ENCODE data around the gene TRIO.

TRIO gene

DNA sequence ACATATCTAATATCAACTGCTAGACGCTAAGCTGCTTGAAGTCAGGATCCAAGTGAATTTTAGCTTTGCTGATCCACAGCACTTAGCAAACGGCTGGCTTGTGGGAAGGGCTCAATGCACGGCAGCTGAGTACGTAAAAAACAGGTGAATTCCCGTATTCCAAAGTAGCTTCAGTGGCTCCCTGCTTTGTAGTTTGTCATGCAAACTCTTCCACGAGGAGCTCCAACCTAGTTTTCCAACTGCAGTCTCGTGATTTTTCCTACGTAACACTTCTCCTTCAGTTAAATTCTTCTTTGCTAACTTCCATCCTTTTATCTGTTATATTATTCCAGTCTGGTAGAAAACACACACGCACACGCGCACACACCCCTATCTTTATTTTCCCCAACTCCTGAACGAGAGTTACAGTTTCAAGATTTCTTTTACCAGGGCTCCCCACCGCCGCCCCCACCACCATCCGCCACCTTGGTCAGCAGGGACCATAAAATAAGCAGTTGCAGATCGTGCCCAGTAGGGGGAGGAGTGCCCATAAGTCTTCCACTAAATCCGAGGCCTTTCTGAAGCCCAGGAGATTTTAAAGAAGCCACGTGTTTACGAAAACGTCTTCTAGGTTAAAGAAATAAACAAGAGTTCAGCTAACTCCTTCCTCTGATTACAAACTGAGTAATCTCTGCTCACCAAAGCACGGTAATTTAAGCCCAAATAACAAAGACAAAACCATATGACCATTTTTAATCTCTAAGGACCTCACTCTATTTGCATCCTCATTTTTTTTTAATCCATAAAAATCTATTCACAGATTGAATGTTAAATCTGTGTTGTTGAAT, 34.8 kb upstream of the TRIO start:
- no peak overlapping the region for H3K27ac ChIP-seq (replicated peaks; ENCODE audit: low read length)
- peak; percentile 43 for DNase-seq (ENCODE audit: low spot score)

DNA sequence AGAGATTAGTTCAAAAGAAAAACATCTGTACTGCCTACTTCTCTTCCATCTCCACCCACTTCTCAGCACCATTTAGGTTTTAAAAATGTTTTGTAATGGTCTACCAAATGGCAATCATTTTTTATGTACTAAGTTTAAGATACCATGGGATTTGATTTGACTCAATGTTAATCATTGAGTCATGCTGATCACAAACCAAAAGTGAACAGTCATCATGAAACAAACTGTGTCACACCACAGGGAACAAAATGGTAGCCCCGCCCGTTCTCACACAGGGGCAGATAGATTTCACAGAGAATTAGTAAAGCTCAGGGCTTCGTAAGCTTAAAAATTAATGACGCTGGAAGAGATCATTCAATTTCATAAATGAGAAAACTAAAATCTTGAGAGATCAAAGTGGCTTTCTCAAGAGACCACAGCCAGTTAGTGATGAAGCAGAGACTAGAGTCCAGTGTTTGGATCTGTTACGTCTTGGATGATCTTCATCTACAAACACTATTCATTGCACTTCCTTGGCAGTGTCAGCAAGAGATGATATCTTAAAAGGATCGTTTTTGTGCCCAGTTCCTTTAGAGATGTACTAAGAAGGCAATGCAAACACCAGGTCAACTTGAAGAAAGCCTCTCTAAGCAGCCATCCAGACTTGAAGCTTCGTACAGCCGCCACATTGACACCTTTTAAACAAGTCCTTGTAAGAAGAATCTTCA, 33.9 kb upstream of the TRIO start:
- no peak overlapping the region for H3K23ac ChIP-seq (ENCODE audit: low read depth, low read length, poor library complexity)
- H3K4me2 ChIP-seq (ENCODE audit: insufficient read depth, low read length, poor library complexity, severe bottlenecking): no peak overlapping the region
- H2BK120ac ChIP-seq (ENCODE audit: low read depth, low read length): no peak overlapping the region
- no peak overlapping the region for H2BK12ac ChIP-seq (ENCODE audit: low read length)
- no peak overlapping the region for H3K18ac ChIP-seq (ENCODE audit: low read length)
- H4K91ac ChIP-seq (ENCODE audit: low read depth, low read length, poor library complexity): no peak overlapping the region
- H3K14ac ChIP-seq (ENCODE audit: low read length): no peak overlapping the region
- H3K27ac ChIP-seq (replicated peaks; ENCODE audit: low read length): no peak overlapping the region
- no peak overlapping the region for H3K4me3 ChIP-seq (ENCODE audit: low read length in 2 of 2)
- no peaks in the 10 kb centered on the region for H3K27me3 ChIP-seq (ENCODE audit: control insufficient read depth in 3 of 3, insufficient read depth in 3 of 3, low read depth in 1 of 3, low read length in 3 of 3)
- no peak overlapping the region for H4K8ac ChIP-seq (ENCODE audit: low read depth, low read length)
- H3K36me3 ChIP-seq (replicated peaks in 1 of 2; ENCODE audit: control insufficient read depth in 2 of 2, insufficient read depth in 2 of 2, low read length in 2 of 2): no peaks in the 10 kb centered on the region
- no peak overlapping the region for H2AK5ac ChIP-seq (ENCODE audit: low read depth, low read length)
- no peaks in the 10 kb centered on the region for H3K4me1 ChIP-seq (ENCODE audit: control insufficient read depth in 2 of 2, insufficient read depth in 1 of 2, low read depth in 1 of 2, low read length in 2 of 2)
- no peak overlapping the region for H3K4ac ChIP-seq (ENCODE audit: low read length)
- H3K9ac ChIP-seq (ENCODE audit: low read depth, low read length, poor library complexity): no peak overlapping the region
- no peak overlapping the region for H2AFZ ChIP-seq (ENCODE audit: low read length)
- H2BK15ac ChIP-seq (ENCODE audit: low read length): no peak overlapping the region
- no peak for DNase-seq (ENCODE audit: low spot score)
- H2BK5ac ChIP-seq (ENCODE audit: low read length): no peak overlapping the region
- WGBS, 2 donors (ENCODE audit: extremely low coverage in 2 of 2, insufficient read length in 2 of 2, insufficient replicate concordance in 1 of 2): no CpG with 5 or more reads among the region's 8 CpGs
- no peaks in the 10 kb centered on the region for H3K79me1 ChIP-seq (ENCODE audit: low read depth, low read length)
- H3K9me3 ChIP-seq (replicated peaks in 1 of 2; ENCODE audit: control insufficient read depth in 2 of 2, insufficient read depth in 1 of 2, low read depth in 1 of 2, low read length in 2 of 2): no peaks in the 10 kb centered on the region

More for the DNA sequence above, 34.8 kb upstream of the TRIO start:
- no peak overlapping the region for H3K23ac ChIP-seq (ENCODE audit: low read depth, low read length, poor library complexity)
- H3K9ac ChIP-seq (ENCODE audit: low read depth, low read length, poor library complexity): no peak overlapping the region
- H4K8ac ChIP-seq (ENCODE audit: low read depth, low read length): no peak overlapping the region
- H2AFZ ChIP-seq (ENCODE audit: low read length): no peak overlapping the region
- H2AK5ac ChIP-seq (ENCODE audit: low read depth, low read length): no peak overlapping the region
- no peak overlapping the region for H2BK15ac ChIP-seq (ENCODE audit: low read length)
- H3K9me3 ChIP-seq (replicated peaks in 1 of 2; ENCODE audit: control insufficient read depth in 2 of 2, insufficient read depth in 1 of 2, low read depth in 1 of 2, low read length in 2 of 2): peaks cover 0 to 4% of the 10 kb centered on the region in 2 donors
- no peak overlapping the region for H3K4ac ChIP-seq (ENCODE audit: low read length)
- H3K18ac ChIP-seq (ENCODE audit: low read length): no peak overlapping the region
- no peak overlapping the region for H3K14ac ChIP-seq (ENCODE audit: low read length)
- no peak overlapping the region for H4K91ac ChIP-seq (ENCODE audit: low read depth, low read length, poor library complexity)
- no peak overlapping the region for H3K4me2 ChIP-seq (ENCODE audit: insufficient read depth, low read length, poor library complexity, severe bottlenecking)
- no peak overlapping the region for H2BK12ac ChIP-seq (ENCODE audit: low read length)
- no peak overlapping the region for H2BK5ac ChIP-seq (ENCODE audit: low read length)
- no peaks in the 10 kb centered on the region for H3K27me3 ChIP-seq (ENCODE audit: control insufficient read depth in 3 of 3, insufficient read depth in 3 of 3, low read depth in 1 of 3, low read length in 3 of 3)
- H2BK120ac ChIP-seq (ENCODE audit: low read depth, low read length): no peak overlapping the region
- no CpG with 5 or more reads among the region's 21 CpGs for WGBS, 2 donors (ENCODE audit: extremely low coverage in 2 of 2, insufficient read length in 2 of 2, insufficient replicate concordance in 1 of 2)
- no peaks in the 10 kb centered on the region for H3K36me3 ChIP-seq (replicated peaks in 1 of 2; ENCODE audit: control insufficient read depth in 2 of 2, insufficient read depth in 2 of 2, low read length in 2 of 2)
- H3K4me3 ChIP-seq (ENCODE audit: low read length in 2 of 2): no peak overlapping the region
- no peaks in the 10 kb centered on the region for H3K79me1 ChIP-seq (ENCODE audit: low read depth, low read length)
- H3K4me1 ChIP-seq (ENCODE audit: control insufficient read depth in 2 of 2, insufficient read depth in 1 of 2, low read depth in 1 of 2, low read length in 2 of 2): no peaks in the 10 kb centered on the region

DNA sequence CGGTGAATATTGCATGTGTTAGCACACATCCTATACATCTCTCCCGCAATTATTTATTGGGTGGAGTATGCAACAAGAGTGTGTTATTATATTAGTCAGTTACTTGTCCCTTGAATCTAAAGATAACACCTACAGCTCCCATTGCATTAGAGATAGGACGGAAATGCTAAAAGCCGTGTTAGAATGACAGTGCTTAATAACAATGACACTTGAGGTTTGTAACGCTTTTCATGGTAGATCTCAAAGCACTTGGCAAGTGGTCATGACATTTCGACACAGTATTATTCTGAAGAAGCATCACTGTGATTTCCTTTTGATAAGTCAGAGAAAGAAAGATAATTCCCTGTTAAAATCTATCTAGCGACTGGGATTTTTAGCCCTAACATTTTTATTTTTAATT, 33.4 kb upstream of the TRIO start:
- Histone ChIP-seq H3K9ac (ENCODE audit: low read depth, low read length, poor library complexity) (no peak overlapping the region), H3K14ac (ENCODE audit: low read length) (no peak overlapping the region), H3K4me3 (ENCODE audit: low read length in 2 of 2) (no peak overlapping the region), H3K4me1 (ENCODE audit: control insufficient read depth in 2 of 2, insufficient read depth in 1 of 2, low read depth in 1 of 2, low read length in 2 of 2) (no peaks in the 10 kb centered on the region), H2AFZ (ENCODE audit: low read length) (no peak overlapping the region), H3K27me3 (ENCODE audit: control insufficient read depth in 3 of 3, insufficient read depth in 3 of 3, low read depth in 1 of 3, low read length in 3 of 3) (no peaks in the 10 kb centered on the region), H3K18ac (ENCODE audit: low read length) (no peak overlapping the region), H2BK120ac (ENCODE audit: low read depth, low read length) (no peak overlapping the region), H3K36me3 (replicated peaks in 1 of 2; ENCODE audit: control insufficient read depth in 2 of 2, insufficient read depth in 2 of 2, low read length in 2 of 2) (no peaks in the 10 kb centered on the region), H3K79me1 (ENCODE audit: low read depth, low read length) (no peaks in the 10 kb centered on the region), H2BK5ac (ENCODE audit: low read length) (no peak overlapping the region), H2BK15ac (ENCODE audit: low read length) (no peak overlapping the region), H3K27ac (replicated peaks; ENCODE audit: low read length) (no peak overlapping the region), H3K4me2 (ENCODE audit: insufficient read depth, low read length, poor library complexity, severe bottlenecking) (no peak overlapping the region), H4K8ac (ENCODE audit: low read depth, low read length) (no peak overlapping the region), H2BK12ac (ENCODE audit: low read length) (no peak overlapping the region), H4K91ac (ENCODE audit: low read depth, low read length, poor library complexity) (no peak overlapping the region), H3K4ac (ENCODE audit: low read length) (no peak overlapping the region), H3K23ac (ENCODE audit: low read depth, low read length, poor library complexity) (no peak overlapping the region), H3K9me3 (replicated peaks in 1 of 2; ENCODE audit: control insufficient read depth in 2 of 2, insufficient read depth in 1 of 2, low read depth in 1 of 2, low read length in 2 of 2) (no peaks in the 10 kb centered on the region), H2AK5ac (ENCODE audit: low read depth, low read length) (no peak overlapping the region)
- no peak for DNase-seq (ENCODE audit: low spot score)
- no CpG with 5 or more reads among the region's 7 CpGs for WGBS, 2 donors (ENCODE audit: extremely low coverage in 2 of 2, insufficient read length in 2 of 2, insufficient replicate concordance in 1 of 2)

DNA sequence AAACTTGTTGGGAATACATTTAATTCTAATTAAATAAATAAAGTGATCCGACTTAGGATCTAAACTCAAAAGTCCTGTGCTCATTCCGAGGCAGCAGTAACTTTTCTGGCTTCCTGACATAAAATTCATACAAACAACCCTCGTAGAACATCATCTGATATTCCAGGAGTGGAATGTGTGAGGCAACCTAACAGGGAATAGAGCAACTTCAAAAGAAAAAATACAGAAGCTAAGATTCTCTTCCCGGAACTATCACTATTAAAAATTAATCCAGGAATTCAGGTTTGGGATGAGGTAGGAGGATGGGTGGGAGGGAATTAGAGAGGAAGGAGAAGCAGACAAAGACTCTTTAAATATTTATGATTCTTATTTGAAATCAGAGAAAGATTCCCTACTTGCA, 32.9 kb upstream of the TRIO start:
- Histone ChIP-seq H3K27me3 (ENCODE audit: control insufficient read depth in 3 of 3, insufficient read depth in 3 of 3, low read depth in 1 of 3, low read length in 3 of 3) (no peaks in the 10 kb centered on the region), H3K4ac (ENCODE audit: low read length) (no peak overlapping the region), H3K79me1 (ENCODE audit: low read depth, low read length) (no peaks in the 10 kb centered on the region), H3K9me3 (replicated peaks in 1 of 2; ENCODE audit: control insufficient read depth in 2 of 2, insufficient read depth in 1 of 2, low read depth in 1 of 2, low read length in 2 of 2) (no peaks in the 10 kb centered on the region), H3K4me2 (ENCODE audit: insufficient read depth, low read length, poor library complexity, severe bottlenecking) (no peak overlapping the region), H4K8ac (ENCODE audit: low read depth, low read length) (no peak overlapping the region), H2BK12ac (ENCODE audit: low read length) (no peak overlapping the region), H3K9ac (ENCODE audit: low read depth, low read length, poor library complexity) (no peak overlapping the region), H2BK120ac (ENCODE audit: low read depth, low read length) (no peak overlapping the region), H2AK5ac (ENCODE audit: low read depth, low read length) (no peak overlapping the region), H3K27ac (replicated peaks; ENCODE audit: low read length) (no peak overlapping the region), H2BK5ac (ENCODE audit: low read length) (no peak overlapping the region), H4K91ac (ENCODE audit: low read depth, low read length, poor library complexity) (no peak overlapping the region), H3K14ac (ENCODE audit: low read length) (no peak overlapping the region), H2AFZ (ENCODE audit: low read length) (no peak overlapping the region), H2BK15ac (ENCODE audit: low read length) (no peak overlapping the region), H3K4me1 (ENCODE audit: control insufficient read depth in 2 of 2, insufficient read depth in 1 of 2, low read depth in 1 of 2, low read length in 2 of 2) (no peaks in the 10 kb centered on the region), H3K23ac (ENCODE audit: low read depth, low read length, poor library complexity) (no peak overlapping the region), H3K36me3 (replicated peaks in 1 of 2; ENCODE audit: control insufficient read depth in 2 of 2, insufficient read depth in 2 of 2, low read length in 2 of 2) (no peaks in the 10 kb centered on the region), H3K18ac (ENCODE audit: low read length) (no peak overlapping the region), H3K4me3 (ENCODE audit: low read length in 2 of 2) (no peak overlapping the region)
- WGBS, 2 donors (ENCODE audit: extremely low coverage in 2 of 2, insufficient read length in 2 of 2, insufficient replicate concordance in 1 of 2): no CpG with 5 or more reads among the region's 4 CpGs
- DNase-seq (ENCODE audit: low spot score): no peak

All from neuronal stem cell (in vitro differentiated cells).